Mucosa of rectum (tissue), 2 donors: ENCODE results near the gene BBC3.

ENCODE experiments used
- H3K27ac ChIP-seq, 2 donors: one replicate each; pipeline ENCODE4 v1.7.0; 2013; ENCODE audit warnings: inconsistent platforms in 2 of 2, low read depth in 2 of 2, low read length in 2 of 2
- H3K27me3 ChIP-seq, 2 donors: one replicate each; pipeline ENCODE4 v1.7.0; 2013; ENCODE audit warnings: low read length in 2 of 2; ENCODE audit not compliant: control insufficient read depth in 2 of 2, insufficient read depth in 2 of 2
- H3K36me3 ChIP-seq, 2 donors: one replicate each; pipeline ENCODE4 v1.7.0; 2013; ENCODE audit warnings: low read length in 2 of 2; ENCODE audit not compliant: control insufficient read depth in 2 of 2, insufficient read depth in 2 of 2
- H3K4me1 ChIP-seq, 2 donors: one replicate each; pipeline ENCODE4 v1.7.0; 2013; ENCODE audit warnings: low read length in 2 of 2, mild to moderate bottlenecking in 1 of 2; ENCODE audit not compliant: control insufficient read depth in 2 of 2, insufficient read depth in 2 of 2
- H3K4me3 ChIP-seq, 2 donors: one replicate each; pipeline ENCODE4 v1.7.0; 2013; ENCODE audit warnings: low read length in 2 of 2
- H3K9ac ChIP-seq, 2 donors: one replicate each; pipeline ENCODE4 v1.7.0; 2013; ENCODE audit warnings: low read length in 2 of 2, low read depth in 1 of 2, mild to moderate bottlenecking in 1 of 2
- H3K9me3 ChIP-seq, 2 donors: one replicate each; pipeline ENCODE4 v1.7.0; 2013; ENCODE audit warnings: low read length in 2 of 2; ENCODE audit not compliant: control insufficient read depth in 2 of 2
- donor health status: healthy.
- donor health status: Normal muscosa, but diverticular disease.

BBC3 gene

GRCh38 chr19:47231215-47232054, 436 bp upstream of the BBC3 start:
- Histone ChIP-seq H3K4me1 (peaks cover 46 to 47% of the 10 kb centered on the region in 2 donors), H3K4me3 (peak overlapping the region; percentile 78 to 91), H3K27me3 (no peaks in the 10 kb centered on the region), H3K9ac (peak overlapping the region; percentile 85 to 96), H3K27ac (peak overlapping the region; percentile 92 to 99), H3K36me3 (no peaks in the 10 kb centered on the region), H3K9me3 (no peaks in the 10 kb centered on the region)

DNA sequence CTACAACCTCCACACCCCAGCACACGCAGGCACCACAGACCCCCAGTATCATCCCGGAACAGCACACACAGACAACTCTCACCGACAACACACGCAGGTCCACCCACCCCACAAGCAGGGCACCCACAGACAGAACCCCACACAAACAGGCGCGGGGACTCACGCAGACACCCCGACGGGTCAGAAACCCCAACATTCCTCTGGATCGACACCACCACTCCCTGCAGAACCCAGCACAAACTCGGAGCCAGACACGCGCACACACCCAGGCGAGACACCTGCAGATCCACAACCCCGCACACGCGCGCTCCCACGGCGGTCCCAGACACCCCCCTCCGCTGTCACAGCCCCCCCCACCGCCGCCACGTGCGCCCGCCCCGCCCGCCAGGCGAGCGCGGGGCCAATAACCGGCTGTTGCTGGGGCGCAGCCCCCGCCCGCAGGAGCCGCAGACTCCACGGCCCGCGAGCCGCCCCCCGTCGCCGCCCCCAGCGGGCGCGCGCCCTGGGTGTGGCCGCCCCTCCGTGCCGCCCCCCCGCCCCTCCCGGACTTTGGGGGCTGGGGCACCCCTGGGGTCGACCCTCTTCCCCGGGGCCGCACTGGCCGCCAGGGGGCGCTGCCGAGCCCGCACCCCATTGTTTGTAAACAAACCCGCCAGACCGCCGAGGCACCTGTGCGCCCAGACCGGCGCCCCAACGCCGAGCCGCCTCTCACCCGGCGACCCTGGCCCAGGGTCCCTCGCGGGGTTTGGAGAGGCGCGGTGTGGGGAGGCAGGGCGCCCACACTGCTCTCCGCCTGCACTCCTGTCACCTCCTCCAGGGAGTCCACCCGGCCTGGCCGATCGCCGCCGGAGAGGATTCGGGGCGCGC, 712 bp downstream of the BBC3 start:
- no peaks in the 10 kb centered on the region for H3K9me3 ChIP-seq
- peak overlapping the region; percentile 71 to 85 for H3K4me3 ChIP-seq
- no peaks in the 10 kb centered on the region for H3K36me3 ChIP-seq
- H3K9ac ChIP-seq: peak overlapping the region; percentile 80 to 96
- no peaks in the 10 kb centered on the region for H3K27me3 ChIP-seq
- H3K27ac ChIP-seq: peak overlapping the region; percentile 89 to 99
- H3K4me1 ChIP-seq: peaks cover 47 to 50% of the 10 kb centered on the region in 2 donors

GRCh38 chr19:47229676-47230053, 1.3 kb downstream of the BBC3 start:
- peak overlapping the region; percentile 89 to 99 for H3K27ac ChIP-seq
- H3K4me3 ChIP-seq: peak overlapping the region; percentile 71 to 85
- H3K9me3 ChIP-seq: no peaks in the 10 kb centered on the region
- peaks cover 47 to 50% of the 10 kb centered on the region in 2 donors for H3K4me1 ChIP-seq
- no peaks in the 10 kb centered on the region for H3K36me3 ChIP-seq
- peak overlapping the region; percentile 80 to 96 for H3K9ac ChIP-seq
- H3K27me3 ChIP-seq: no peaks in the 10 kb centered on the region

DNA sequence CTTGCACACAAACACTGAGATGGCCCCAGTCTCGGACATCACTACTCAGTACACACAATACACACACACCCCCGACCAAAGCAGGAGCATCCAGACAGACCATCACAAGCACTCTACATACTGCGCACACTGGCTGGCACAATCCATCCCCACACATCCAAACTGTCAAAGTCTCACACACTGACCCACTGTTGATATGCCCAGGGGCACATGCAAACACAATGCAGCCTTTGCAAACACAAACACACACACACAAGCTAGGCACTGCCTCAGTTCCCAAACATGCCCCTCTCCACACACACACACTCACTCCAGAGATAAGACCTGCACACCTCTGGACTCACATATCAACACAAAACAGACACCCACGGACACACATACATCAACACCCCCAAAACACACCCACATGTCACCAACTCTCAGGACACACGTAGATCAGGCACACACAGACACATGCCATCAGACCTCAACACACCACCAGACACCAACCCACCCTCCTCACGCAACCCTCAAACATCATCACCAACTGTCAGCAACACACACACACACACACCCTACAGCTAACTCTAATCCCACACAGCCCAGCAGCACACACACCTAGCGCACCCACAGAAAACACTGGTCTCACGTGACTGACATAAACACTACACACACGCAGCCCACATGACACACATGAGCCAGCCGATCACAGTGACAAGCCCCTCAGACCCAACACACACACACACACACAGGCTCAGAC, 1.9 kb downstream of the BBC3 start:
- H3K4me1 ChIP-seq: peaks cover 47 to 50% of the 10 kb centered on the region in 2 donors
- H3K9me3 ChIP-seq: no peaks in the 10 kb centered on the region
- H3K4me3 ChIP-seq: peak overlapping the region; percentile 71 to 85
- peak overlapping the region; percentile 80 to 96 for H3K9ac ChIP-seq
- no peaks in the 10 kb centered on the region for H3K27me3 ChIP-seq
- no peaks in the 10 kb centered on the region for H3K36me3 ChIP-seq
- H3K27ac ChIP-seq: peak overlapping the region; percentile 98 to 99

DNA sequence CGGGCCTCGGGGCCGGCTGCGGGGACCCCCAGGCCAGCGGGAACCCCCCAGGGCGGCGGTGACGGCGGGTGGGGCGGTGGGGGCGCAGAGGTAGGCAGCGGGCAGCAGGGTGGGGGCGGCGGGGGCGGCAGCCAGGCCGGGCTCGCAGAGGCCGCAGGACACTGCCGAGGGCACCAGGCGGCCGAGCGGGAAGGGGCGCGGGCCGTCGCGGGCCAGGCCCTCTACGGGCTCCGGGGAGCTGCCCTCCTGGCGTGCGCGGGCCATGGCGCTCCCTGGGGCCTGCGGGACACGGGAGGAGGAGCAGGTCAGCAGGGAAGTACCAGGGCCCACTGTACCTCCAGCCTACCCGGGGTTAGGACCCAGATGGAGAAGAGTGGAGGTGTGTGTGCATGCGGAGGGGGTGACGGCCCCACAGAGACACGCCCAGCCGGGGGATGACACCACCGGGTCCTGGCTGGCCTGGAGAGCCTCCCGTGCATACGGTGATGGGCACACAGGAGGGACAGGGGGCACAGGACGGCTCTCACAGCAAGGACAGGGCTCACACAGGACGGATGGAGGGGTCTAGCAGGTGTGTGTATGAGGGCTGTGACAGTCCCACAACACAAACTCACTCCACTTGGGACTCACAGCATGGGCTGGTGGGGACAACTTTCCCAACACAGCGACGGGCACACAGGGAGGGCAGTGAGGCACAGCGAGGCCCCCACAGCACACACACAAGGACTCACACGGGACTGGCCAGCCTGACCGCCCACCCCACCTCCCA, 2.6 kb downstream of the BBC3 start:
- Histone ChIP-seq H3K27me3 (no peaks in the 10 kb centered on the region), H3K9ac (peak overlapping the region; percentile 80 to 96), H3K4me3 (peak overlapping the region; percentile 80 to 85), H3K36me3 (peaks cover 0 to 2% of the 10 kb centered on the region in 2 donors), H3K4me1 (peaks cover 47 to 50% of the 10 kb centered on the region in 2 donors), H3K9me3 (no peaks in the 10 kb centered on the region), H3K27ac (peak overlapping the region; percentile 98 to 99)

- Histone ChIP-seq H3K9ac (peak overlapping the region; percentile 68 to 96), H3K27me3 (no peaks in the 10 kb centered on the region), H3K36me3 (peaks cover 0 to 2% of the 10 kb centered on the region in 2 donors), H3K9me3 (no peaks in the 10 kb centered on the region), H3K27ac (peak overlapping the region; percentile 98 to 99), H3K4me3 (peak overlapping the region; percentile 71 to 80), H3K4me1 (peaks cover 46 to 48% of the 10 kb centered on the region in 2 donors)
These were observed 3.4 kb downstream of the BBC3 start for GRCh38 chr19:47227352-47228167.

DNA sequence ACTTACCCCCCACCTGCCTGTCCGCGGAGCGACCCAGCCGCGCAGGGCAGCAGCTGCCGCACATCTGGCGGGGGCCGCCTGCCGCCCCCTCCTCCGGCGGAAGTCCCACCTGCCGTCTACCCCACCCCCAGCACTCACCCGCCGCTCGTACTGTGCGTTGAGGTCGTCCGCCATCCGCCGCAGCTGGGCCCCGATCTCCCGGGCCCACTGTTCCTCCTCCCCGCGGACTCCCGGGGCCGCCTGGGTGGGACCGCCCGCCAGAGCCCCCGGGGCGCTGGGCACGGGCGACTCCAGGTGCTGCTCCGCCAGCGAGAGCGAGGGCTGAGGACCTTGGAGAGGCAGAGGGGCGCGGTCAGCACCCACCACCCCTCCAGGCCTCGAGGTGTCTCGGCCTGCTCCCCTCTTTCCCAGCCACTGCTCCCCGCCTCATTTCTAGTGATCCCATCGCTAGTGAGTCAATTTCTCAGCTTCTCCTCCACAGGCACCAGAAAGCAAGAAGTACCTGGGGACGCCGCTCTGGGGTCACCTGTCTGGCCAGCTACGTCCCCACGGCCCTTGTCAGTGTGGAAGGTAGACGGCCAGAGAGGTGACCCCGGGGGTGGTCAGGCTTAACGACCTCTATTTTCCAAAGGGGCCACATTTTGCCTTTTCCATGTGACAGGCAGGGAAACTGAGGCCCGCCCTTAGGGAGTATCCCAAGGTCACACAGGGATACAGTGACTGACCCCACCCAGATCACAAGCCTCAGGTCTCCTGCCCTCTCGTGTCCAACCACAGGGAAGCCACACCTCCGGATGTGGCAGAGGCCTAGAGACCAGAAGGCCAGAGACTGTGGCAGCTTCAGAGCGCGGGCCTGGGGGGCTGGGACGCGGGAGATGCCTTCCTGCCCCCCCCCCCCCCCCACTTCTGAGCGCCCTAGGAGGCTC, 4.3 kb downstream of the BBC3 start:
- peak overlapping the region; percentile 71 to 80 for H3K4me3 ChIP-seq
- no peaks in the 10 kb centered on the region for H3K27me3 ChIP-seq
- H3K9me3 ChIP-seq: no peaks in the 10 kb centered on the region
- peak overlapping the region; percentile 80 to 96 for H3K9ac ChIP-seq
- peak overlapping the region; percentile 98 to 99 for H3K27ac ChIP-seq
- peaks cover 4 to 7% of the 10 kb centered on the region in 2 donors for H3K36me3 ChIP-seq
- H3K4me1 ChIP-seq: peaks cover 39 to 41% of the 10 kb centered on the region in 2 donors

DNA sequence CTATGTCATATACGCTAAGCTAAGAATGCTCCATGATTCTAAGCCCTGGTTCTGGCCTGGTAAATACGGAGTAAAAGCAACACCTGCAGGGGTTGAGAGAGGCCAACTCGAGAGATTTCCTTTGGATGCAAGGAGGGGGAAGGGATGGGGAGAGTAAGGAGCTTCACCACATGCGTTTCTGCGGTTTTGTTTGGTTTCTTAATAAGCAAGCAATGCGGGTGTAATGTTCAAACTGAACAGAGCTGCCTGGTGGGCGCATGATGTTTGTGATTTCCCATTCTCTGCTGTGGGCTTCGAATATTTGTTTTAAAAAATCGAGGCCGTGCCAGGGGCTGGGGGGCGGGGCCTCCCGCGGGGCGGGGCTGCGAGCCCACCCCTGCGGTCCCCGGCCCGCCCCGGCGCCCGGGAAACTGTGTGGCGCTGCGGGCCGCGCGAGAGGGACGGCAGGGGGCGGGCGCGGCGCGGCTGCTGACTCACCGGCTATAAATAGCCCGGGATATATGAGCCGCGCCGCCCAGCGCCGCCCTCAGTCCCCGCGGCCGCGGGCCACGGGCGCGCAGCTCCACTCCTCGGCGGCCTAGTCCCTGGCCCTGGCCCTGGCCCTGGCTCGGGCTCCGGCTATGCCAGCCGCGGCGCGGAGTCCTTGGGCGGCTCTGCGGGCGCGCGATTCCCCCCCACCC, 5.1 kb downstream of the BBC3 start:
- H3K4me1 ChIP-seq: peaks cover 33 to 36% of the 10 kb centered on the region in 2 donors
- H3K36me3 ChIP-seq: peaks cover 7 to 8% of the 10 kb centered on the region in 2 donors
- peak overlapping the region; percentile 98 to 99 for H3K27ac ChIP-seq
- peak overlapping the region; percentile 5 to 96 for H3K9ac ChIP-seq
- no peaks in the 10 kb centered on the region for H3K9me3 ChIP-seq
- H3K4me3 ChIP-seq: peak overlapping the region; percentile 67 to 80
- H3K27me3 ChIP-seq: no peaks in the 10 kb centered on the region
